Endothelial cell of umbilical vein (primary cell): Measurements from ENCODE around the gene CUL7. TPM values are rescaled to one million over a fixed set of nuclear protein-coding genes. Genes with fewer than 3 reads are reported as not detected.

Experiments
- BruUV-seq: library from RNA; stranded (reverse); fragments of 400-500 nt; replicated peaks from 2 replicates; lab custom pipeline; 2021; lab: Mats Ljungman, UMichigan
- CTCF ChIA-PET: fragments of 300-600, 350-600 bp; sonication (Branson Sonifier 250); formaldehyde crosslinking; loops from one replicate; lab custom pipeline; 2021; ENCODE audit warnings: antibody characterized with exemption, inconsistent platforms; lab: Charles Lee
- POLR2A ChIA-PET: fragments of 300-600, 350-600 bp; sonication (Branson Sonifier 250); formaldehyde crosslinking; loops from one replicate; lab custom pipeline; 2021; ENCODE audit warnings: antibody characterized with exemption, inconsistent platforms; lab: Charles Lee
- DNase-seq: peaks from one replicate; pipeline ENCODE4 v3.0.0-alpha.2; 2011; ENCODE audit warnings: low read depth, low spot score
- FAIRE-seq: peaks from 2 replicates; lab custom pipeline; 2011; peaks lifted over from hg19 to GRCh38; lab: Jason Lieb, UNC
- H2AFZ ChIP-seq: 2 replicates; pipeline ENCODE4 v1.6.0; 2012; ENCODE audit warnings: low read depth, low read length, control low read depth, inconsistent platforms
- H3K27ac ChIP-seq: 2 replicates; pipeline ENCODE4 v1.5.1; 2011; ENCODE audit warnings: low read depth, mild to moderate bottlenecking, control low read depth, low read length, moderate library complexity; ENCODE audit not compliant: insufficient read depth
- H3K27me3 ChIP-seq, 2 experiments: 2 replicates each; pipeline versions ENCODE4 v1.6.0 to v1.6.1; 2011; ENCODE audit warnings: low read length in 2 of 2, mixed read lengths in 1 of 2; ENCODE audit not compliant: control insufficient read depth in 2 of 2, insufficient read depth in 2 of 2
- H3K36me3 ChIP-seq, 2 experiments: 2 replicates in 1 of 2; 3 replicates in 1 of 2; pipeline ENCODE4 v1.5.1; 2011; ENCODE audit warnings: low read length in 2 of 2, mild to moderate bottlenecking in 1 of 2, moderate library complexity in 1 of 2; ENCODE audit not compliant: control insufficient read depth in 2 of 2, insufficient read depth in 2 of 2; ENCODE audit errors: extremely low read depth in 1 of 2
- H3K4me1 ChIP-seq: 3 replicates; pipeline ENCODE4 v1.5.1; 2011; ENCODE audit warnings: mild to moderate bottlenecking, low read length; ENCODE audit not compliant: control insufficient read depth, insufficient read depth; ENCODE audit errors: extremely low read depth
- H3K4me2 ChIP-seq: 2 replicates; pipeline ENCODE4 v1.6.1; 2011; ENCODE audit warnings: low read length, control low read depth, mixed read lengths; ENCODE audit not compliant: insufficient read depth
- H3K4me3 ChIP-seq, 3 experiments: fragments of 200-600 bp in 1 of 3; sonication (generic), shearing (Covaris generic) in 1 of 3; replicated peaks in 1 of 3; 2 replicates each; pipeline ENCODE4 v1.5.1; 2011 to 2016; ENCODE audit warnings: control low read depth in 3 of 3, low read length in 3 of 3, mild to moderate bottlenecking in 2 of 3, inconsistent platforms in 1 of 3, low read depth in 1 of 3, moderate library complexity in 1 of 3; ENCODE audit not compliant: insufficient read depth in 1 of 3
- H3K79me2 ChIP-seq: 2 replicates; pipeline ENCODE4 v1.6.0; 2012; ENCODE audit warnings: low read length, inconsistent platforms; ENCODE audit not compliant: control insufficient read depth, insufficient read depth
- H3K9ac ChIP-seq: replicated peaks from 2 replicates; pipeline ENCODE3; 2011; ENCODE audit warnings: low read length, control low read depth; ENCODE audit not compliant: insufficient read depth; ENCODE audit errors: extremely low read depth
- H3K9me1 ChIP-seq: replicated peaks from 3 replicates; pipeline ENCODE4 v1.6.0; 2011; ENCODE audit warnings: mild to moderate bottlenecking, low read length; ENCODE audit not compliant: control insufficient read depth, insufficient read depth; ENCODE audit errors: extremely low read depth
- H3K9me3 ChIP-seq: replicated peaks from 2 replicates; pipeline ENCODE4 v1.5.1; 2012; ENCODE audit warnings: low read length, inconsistent platforms; ENCODE audit not compliant: control insufficient read depth, insufficient read depth
- H4K20me1 ChIP-seq: replicated peaks from 2 replicates; pipeline ENCODE3; 2011; ENCODE audit warnings: mild to moderate bottlenecking, low read length; ENCODE audit not compliant: control insufficient read depth, insufficient read depth; ENCODE audit errors: extremely low read depth
- CTCF ChIP-seq, 2 donors: IDR thresholded peaks; 1 replicate in 1 of 2; 2 replicates in 1 of 2; pipeline ENCODE4 v1.5.1; 2011; ENCODE audit warnings: low read length in 2 of 2, mild to moderate bottlenecking in 2 of 2, moderate library complexity in 2 of 2, control low read depth in 1 of 2, inconsistent platforms in 1 of 2, low read depth in 1 of 2; ENCODE audit not compliant: insufficient read depth in 1 of 2; ENCODE audit errors: extremely low read depth in 1 of 2
- EZH2 ChIP-seq: IDR thresholded peaks from 2 replicates; pipeline ENCODE4 v1.6.1; 2012; ENCODE audit warnings: borderline replicate concordance, low read depth, mild to moderate bottlenecking, moderate library complexity, low read length, inconsistent platforms; ENCODE audit not compliant: severe bottlenecking
- FOS ChIP-seq: IDR thresholded peaks from 2 replicates; pipeline ENCODE4 v1.6.1; 2011; ENCODE audit warnings: mild to moderate bottlenecking, low read length, moderate library complexity, borderline replicate concordance; ENCODE audit not compliant: insufficient read depth
- GATA2 ChIP-seq: IDR thresholded peaks from 2 replicates; pipeline ENCODE4 v1.7.0; 2011; ENCODE audit warnings: low read depth, mild to moderate bottlenecking, moderate library complexity, mixed read lengths, low read length; ENCODE audit not compliant: insufficient read length, insufficient read depth
- JUN ChIP-seq: IDR thresholded peaks from 2 replicates; pipeline ENCODE4 v1.6.1; 2011; ENCODE audit warnings: borderline replicate concordance, low read depth; ENCODE audit not compliant: insufficient read length, insufficient read depth
- MAX ChIP-seq: IDR thresholded peaks from 2 replicates; pipeline ENCODE4 v1.6.1; 2011; ENCODE audit not compliant: insufficient read depth, insufficient read length
- MYC ChIP-seq: IDR thresholded peaks from one replicate; pipeline ENCODE4 v1.6.1; 2011; ENCODE audit warnings: mild to moderate bottlenecking, low read depth, low read length
- POLR2A ChIP-seq: IDR thresholded peaks from 2 replicates; pipeline ENCODE4 v1.6.1; 2012; ENCODE audit warnings: low read depth, mild to moderate bottlenecking, control low read depth, low read length
- POLR2AphosphoS5 ChIP-seq: IDR thresholded peaks from 2 replicates; pipeline ENCODE4 v1.6.1; 2012; ENCODE audit warnings: low read depth, mild to moderate bottlenecking, control low read depth, low read length, moderate library complexity; ENCODE audit not compliant: insufficient read depth
- dilution Hi-C: fragments of 300-500 bp; cut with MboI; formaldehyde crosslinking; loops from one replicate; pipeline ENCODE4 v1.15.0; 2019; ENCODE audit warnings: low sequenced_read_pairs; ENCODE audit not compliant: extremely low pct_ligation_motif_present
- intact Hi-C: fragments of 100-400 bp; cut with micrococcal nuclease; formaldehyde crosslinking; loops from one replicate; pipeline ENCODE4 v1.10.0; 2022
- polyA plus RNA-seq, 4 experiments: library from polyadenylated mRNA; depleted of rRNA in 3 of 4; stranded (reverse) in 3 of 4; unstranded in 1 of 4; fragments of >200 nt; gene quantifications; 2 replicates each; pipeline versions ENCODE4 v1.2.1 to v1.2.3, GENCODE V29; 2011 to 2012; ENCODE audit warnings: missing spikeins in 1 of 4
- total RNA-seq: library from RNA; stranded (reverse); gene quantifications from 2 replicates; pipeline ENCODE4 v1.2.3, GENCODE V29; 2021

Gene CUL7
- total and polyA plus RNA-seq, 2 donors (not counting 3 experiments of a cell fraction or from before 2014, with no cell fraction given), result 29.4 to 33.7 TPM

GRCh38 chr6:43086022-43086658, 32.5 kb upstream of the CUL7 start:
- H3K79me2 ChIP-seq, result no peaks in the 10 kb centered on the region
- intact Hi-C loops, result no loop called here
- no peak overlapping the region for H3K4me2 ChIP-seq
- DNase-seq, result no peak
- H4K20me1 ChIP-seq, result peaks cover 2% of the 10 kb centered on the region
- TF ChIP-seq JUN (no peak), POLR2A (no peak), MAX (no peak), POLR2AphosphoS5 (no peak), MYC (no peak), GATA2 (no peak), EZH2 (no peak), CTCF (IDR thresholded peaks at IDR 0.05; ENCODE audit: extremely low read depth in 1 of 2, insufficient read depth in 1 of 2, low read depth in 1 of 2, low read length in 2 of 2) (no peak), FOS (no peak)
- no peak overlapping the region for H3K4me3 ChIP-seq
- POLR2A ChIA-PET, result no interaction called here
- H3K27me3 ChIP-seq, result peaks cover 0 to 2% of the 10 kb centered on the region in 2 experiments
- no TSS peak for BruUV-seq
- no peaks in the 10 kb centered on the region for H3K36me3 ChIP-seq
- no peak overlapping the region for H3K27ac ChIP-seq
- CTCF ChIA-PET, result interaction anchor here (2.0 kb wide), 1 partner anchor 44 kb away, joined by 5 read pairs; no protein-coding TSS in a partner anchor
- no peaks in the 10 kb centered on the region for H3K9me1 ChIP-seq
- no peak overlapping the region for H2AFZ ChIP-seq
- dilution Hi-C loops, result no loop called here
- FAIRE-seq, result no peak
- no peaks in the 10 kb centered on the region for H3K9me3 ChIP-seq
- no peak overlapping the region for H3K9ac ChIP-seq
- no peaks in the 10 kb centered on the region for H3K4me1 ChIP-seq
